Upper lobe of left lung (tissue), 6 donors: ENCODE results near the gene MFSD2B. TPM values are rescaled to one million over a fixed set of nuclear protein-coding genes. Genes with fewer than 3 reads are reported as not detected.

Source experiments
- ATAC-seq, 2 donors: fragments of 200-7000 bp; cut with Tn5 transposase; one replicate each; pipeline ENCODE4 v1.9.1; 2022; ENCODE audit warnings: mild to moderate bottlenecking in 2 of 2, moderate library complexity in 2 of 2; ENCODE audit not compliant: low FRiP score in 2 of 2
- DNase-seq, 2 donors: peaks; one replicate each; pipeline ENCODE4 v3.0.0-alpha.2; 2019 to 2020
- H3K27ac ChIP-seq, 4 donors: fragments of 200-600 bp; sonication (generic); one replicate each; pipeline ENCODE4 v1.5.1; 2016 to 2019
- H3K27me3 ChIP-seq, 4 donors: fragments of 200-600 bp; sonication (generic); one replicate each; pipeline ENCODE4 v1.5.1; 2017 to 2019
- H3K36me3 ChIP-seq, 4 donors: fragments of 200-600 bp; sonication (generic); one replicate each; pipeline ENCODE4 v1.5.1; 2016 to 2019
- H3K4me1 ChIP-seq, 4 donors: fragments of 200-600 bp; sonication (generic); one replicate each; pipeline ENCODE4 v1.5.1; 2018 to 2019
- H3K4me3 ChIP-seq, 4 donors: fragments of 200-600 bp; sonication (generic); one replicate each; pipeline ENCODE4 v1.5.1; 2017 to 2019; ENCODE audit warnings: mild to moderate bottlenecking in 2 of 4, moderate library complexity in 1 of 4
- H3K9me3 ChIP-seq, 4 donors: fragments of 200-600 bp; sonication (generic); one replicate each; pipeline ENCODE4 v1.5.1; 2018 to 2019
- CTCF ChIP-seq, 6 experiments: fragments of 450-650 bp in 4 of 6; fragments of 200-600 bp in 2 of 6; sonication (generic) in 2 of 6; IDR thresholded peaks; one replicate each; pipeline ENCODE4 v1.5.1; 2016 to 2019; ENCODE audit warnings: antibody characterized with exemption in 6 of 6
- EP300 ChIP-seq, 4 donors: sonication (generic); formaldehyde crosslinking; IDR thresholded peaks; one replicate each; pipeline ENCODE4 v1.5.1; 2017; ENCODE audit warnings: antibody characterized with exemption in 4 of 4, control low read depth in 2 of 4
- POLR2A ChIP-seq, 4 donors: fragments of 450-650 bp; IDR thresholded peaks; one replicate each; pipeline ENCODE4 v1.5.1; 2016 to 2017; ENCODE audit warnings: antibody characterized with exemption in 4 of 4, mild to moderate bottlenecking in 2 of 4
- POLR2AphosphoS5 ChIP-seq, 2 donors: sonication (generic); formaldehyde crosslinking; IDR thresholded peaks; one replicate each; pipeline ENCODE4 v1.5.1; 2017; ENCODE audit warnings: antibody characterized with exemption in 2 of 2
- WGBS, 2 donors: methylation state at CpG; one replicate each; pipeline ENCODE4 v1.1.5; 2017 to 2018; 5-methylcytosine and 5-hydroxymethylcytosine counted together
- total RNA-seq, 6 donors: library from RNA; depleted of rRNA in 4 of 6; stranded (reverse); fragments of >200 nt in 4 of 6; gene quantifications; one replicate each; pipeline versions ENCODE4 v1.1.0 to v1.2.1, GENCODE V29; 2016 to 2021
- donor health status: DM: no; HTN: no; CAD: no; lungs with moderate emphysema.
- donor health status: DM: no; HTN: yes; CAD: no; lungs with severe emphysema.

Gene MFSD2B
- total RNA-seq, 6 donors from 2014 or later, result 0.40 to 1.8 (median 0.76) TPM; not detected in 1

GRCh38 chr2:24021122-24021998 is 11.5 kb downstream of the MFSD2B start:
- ATAC-seq, result no peak
- H3K27me3 ChIP-seq, result no peaks in the 10 kb centered on the region
- no peaks in the 10 kb centered on the region for H3K4me1 ChIP-seq
- H3K9me3 ChIP-seq, result no peaks in the 10 kb centered on the region
- DNase-seq, result no peak
- peaks cover 0 to 26% (median 12%) of the 10 kb centered on the region in 4 donors for H3K36me3 ChIP-seq
- H3K27ac ChIP-seq, result no peak overlapping the region
- 82 to 91% methylated on average over 16 to 18 of the region's 19 CpGs for WGBS, 2 donors
- H3K4me3 ChIP-seq, result no peak overlapping the region
- TF ChIP-seq POLR2AphosphoS5 (IDR thresholded peaks at IDR 0.05) (no peak), CTCF (IDR thresholded peaks at IDR 0.05) (peak in 3 of 6 experiments; percentile 7 to 46 (median 46)), EP300 (IDR thresholded peaks at IDR 0.05) (no peak), POLR2A (IDR thresholded peaks at IDR 0.05) (no peak)

- no peak for TF ChIP-seq EP300 (IDR thresholded peaks at IDR 0.05)
- TF ChIP-seq POLR2A (IDR thresholded peaks at IDR 0.05), result no peak
- no peak for TF ChIP-seq POLR2AphosphoS5 (IDR thresholded peaks at IDR 0.05)
- TF ChIP-seq CTCF (IDR thresholded peaks at IDR 0.05), result no peak
- 96 to 97% methylated on average over 5 to 14 of the region's 14 CpGs for WGBS, 2 donors
- Histone ChIP-seq H3K27me3 (no peaks in the 10 kb centered on the region), H3K36me3 (peaks cover 0 to 28% (median 12%) of the 10 kb centered on the region in 4 donors), H3K4me3 (no peak overlapping the region), H3K4me1 (no peaks in the 10 kb centered on the region), H3K9me3 (no peaks in the 10 kb centered on the region), H3K27ac (no peak overlapping the region)
- ATAC-seq (no peak), DNase-seq (peak in 1 of 2 donors; percentile 53)
Measured at GRCh38 chr2:24022324-24022974, 12.6 kb downstream of the MFSD2B start.

GRCh38 chr2:24022975-24023575 is 13.2 kb downstream of the MFSD2B start:
- Histone ChIP-seq H3K4me1 (no peaks in the 10 kb centered on the region), H3K27me3 (no peaks in the 10 kb centered on the region), H3K27ac (no peak overlapping the region), H3K36me3 (peaks cover 0 to 32% (median 12%) of the 10 kb centered on the region in 4 donors), H3K9me3 (no peaks in the 10 kb centered on the region), H3K4me3 (no peak overlapping the region)
- 83 to 90% methylated on average over 8 to 16 of the region's 16 CpGs for WGBS, 2 donors
- DNase-seq (peak in 1 of 2 donors; percentile 60), ATAC-seq (no peak)
- TF ChIP-seq CTCF (IDR thresholded peaks at IDR 0.05) (no peak), POLR2AphosphoS5 (IDR thresholded peaks at IDR 0.05) (no peak), POLR2A (IDR thresholded peaks at IDR 0.05) (no peak), EP300 (IDR thresholded peaks at IDR 0.05) (no peak)

- no peak overlapping the region for H3K4me3 ChIP-seq
- no peak overlapping the region for H3K27ac ChIP-seq
- no peaks in the 10 kb centered on the region for H3K27me3 ChIP-seq
- no peaks in the 10 kb centered on the region for H3K9me3 ChIP-seq
- TF ChIP-seq POLR2AphosphoS5 (IDR thresholded peaks at IDR 0.05) (no peak), POLR2A (IDR thresholded peaks at IDR 0.05) (no peak), EP300 (IDR thresholded peaks at IDR 0.05) (no peak), CTCF (IDR thresholded peaks at IDR 0.05) (no peak)
- H3K4me1 ChIP-seq, result no peaks in the 10 kb centered on the region
- DNase-seq (peak in 1 of 2 donors; percentile 61), ATAC-seq (no peak)
- H3K36me3 ChIP-seq, result peaks cover 0 to 34% (median 12%) of the 10 kb centered on the region in 4 donors
- WGBS, 2 donors, result 76 to 78% methylated on average over 10 to 12 of the region's 12 CpGs
Measured at GRCh38 chr2:24024018-24024417, 14.1 kb downstream of the MFSD2B start.
